Inflammatory macrophage (primary cell): Measurements from ENCODE around the gene CDC45.

Experiments
- DNase-seq, 2 donors: peaks; one replicate each; pipeline ENCODE4 v3.0.0-alpha.2; 2020 to 2022

CDC45 gene

GRCh38 chr22:19565382-19566278 lies 85.9 kb downstream of the CDC45 start:
- peak; percentile 14 to 47 for DNase-seq

- DNase-seq, result no peak
Measured at GRCh38 chr22:19566279-19567156, 86.8 kb downstream of the CDC45 start.

GRCh38 chr22:19567157-19568009 lies 87.7 kb downstream of the CDC45 start:
- no peak for DNase-seq

GRCh38 chr22:19568337-19569275 lies 88.9 kb downstream of the CDC45 start:
- DNase-seq, result no peak

GRCh38 chr22:19569276-19569640 lies 89.5 kb downstream of the CDC45 start:
- no peak for DNase-seq

GRCh38 chr22:19569976-19570375 lies 90.3 kb downstream of the CDC45 start:
- no peak for DNase-seq
